Right atrium auricular region (tissue), 2 donors: Measurements from ENCODE around the gene PHKA2. TPM values are rescaled to one million over a fixed set of nuclear protein-coding genes. Genes with fewer than 3 reads are reported as not detected.
A peak's percentile ranks its signal among the peaks of the same experiment; 100 is the strongest.

Experiments
- DNase-seq: peaks from one replicate; pipeline ENCODE4 v3.0.0-alpha.2; 2019; ENCODE audit warnings: low spot score
- H3K27ac ChIP-seq, 2 donors: fragments of 200-600 bp; sonication (generic); 1 replicate in 1 of 2; 2 replicates in 1 of 2; pipeline ENCODE4 v1.5.1; 2016 to 2019
- H3K27me3 ChIP-seq, 2 donors: fragments of 200-600 bp; sonication (generic); one replicate each; pipeline versions ENCODE4 v1.5.1 to v1.6.0; 2017 to 2019
- H3K36me3 ChIP-seq: fragments of 200-600 bp; sonication (generic); one replicate; pipeline ENCODE4 v1.5.1; 2016
- H3K4me1 ChIP-seq, 2 donors: fragments of 200-600 bp; sonication (generic); one replicate each; pipeline versions ENCODE4 v1.5.1 to v1.6.0; 2017 to 2019
- H3K4me3 ChIP-seq, 2 donors: fragments of 200-600 bp; sonication (generic); 1 replicate in 1 of 2; 2 replicates in 1 of 2; pipeline ENCODE4 v1.5.1; 2017 to 2019; ENCODE audit warnings: mild to moderate bottlenecking in 1 of 2, moderate library complexity in 1 of 2
- H3K9me3 ChIP-seq, 2 donors: fragments of 200-600 bp; sonication (generic); one replicate each; pipeline ENCODE4 v1.5.1; 2019
- CTCF ChIP-seq, 2 donors: fragments of 200-600 bp; sonication (generic); IDR thresholded peaks; one replicate each; pipeline ENCODE4 v1.5.1; 2019; ENCODE audit warnings: antibody characterized with exemption in 2 of 2
- total RNA-seq, 2 donors: library from RNA; depleted of rRNA; stranded (reverse); fragments of >200 nt; gene quantifications; one replicate each; pipeline ENCODE4 v1.1.0, GENCODE V29; 2016

The PHKA2 gene
- total RNA-seq, 2 donors from 2014 or later: 13.5 to 28.7 TPM

GRCh38 chrX:18886005-18886343 lies 97.9 kb downstream of the PHKA2 start:
- Histone ChIP-seq H3K4me3 (peak overlapping the region; percentile 15 to 37), H3K4me1 (peaks cover 0 to 35% of the 10 kb centered on the region in 2 donors), H3K27me3 (no peaks in the 10 kb centered on the region), H3K27ac (peak overlapping the region; percentile 80 to 94), H3K9me3 (no peaks in the 10 kb centered on the region), H3K36me3 (no peaks in the 10 kb centered on the region)
- no peak for DNase-seq
- no peak for TF ChIP-seq CTCF (IDR thresholded peaks at IDR 0.05)

GRCh38 chrX:18885328-18886004 lies 98.4 kb downstream of the PHKA2 start:
- no peak for TF ChIP-seq CTCF (IDR thresholded peaks at IDR 0.05)
- Histone ChIP-seq H3K4me1 (peaks cover 0 to 35% of the 10 kb centered on the region in 2 donors), H3K36me3 (no peaks in the 10 kb centered on the region), H3K27ac (peak overlapping the region; percentile 80 to 94), H3K27me3 (no peaks in the 10 kb centered on the region), H3K4me3 (peak overlapping the region; percentile 15 to 37), H3K9me3 (no peaks in the 10 kb centered on the region)
- no peak for DNase-seq

- Histone ChIP-seq H3K9me3 (no peaks in the 10 kb centered on the region), H3K36me3 (no peaks in the 10 kb centered on the region), H3K27ac (peak overlapping the region; percentile 80 to 94), H3K4me3 (no peak overlapping the region), H3K4me1 (peaks cover 0 to 35% of the 10 kb centered on the region in 2 donors), H3K27me3 (no peaks in the 10 kb centered on the region)
- DNase-seq: no peak
- no peak for TF ChIP-seq CTCF (IDR thresholded peaks at IDR 0.05)
These were observed 99.0 kb downstream of the PHKA2 start for GRCh38 chrX:18884916-18885315.

- Histone ChIP-seq H3K4me3 (no peak overlapping the region), H3K27ac (peak overlapping the region; percentile 80 to 94), H3K9me3 (no peaks in the 10 kb centered on the region), H3K36me3 (no peaks in the 10 kb centered on the region), H3K4me1 (peaks cover 0 to 35% of the 10 kb centered on the region in 2 donors), H3K27me3 (no peaks in the 10 kb centered on the region)
- DNase-seq: no peak
- TF ChIP-seq CTCF (IDR thresholded peaks at IDR 0.05): no peak
These were observed 99.8 kb downstream of the PHKA2 start for GRCh38 chrX:18883961-18884765.

GRCh38 chrX:18883234-18883960 lies 100.5 kb downstream of the PHKA2 start:
- no peak for TF ChIP-seq CTCF (IDR thresholded peaks at IDR 0.05)
- H3K9me3 ChIP-seq: no peaks in the 10 kb centered on the region
- H3K27ac ChIP-seq: peak overlapping the region; percentile 80 to 94
- no peaks in the 10 kb centered on the region for H3K36me3 ChIP-seq
- H3K4me1 ChIP-seq: peaks cover 0 to 35% of the 10 kb centered on the region in 2 donors
- no peaks in the 10 kb centered on the region for H3K27me3 ChIP-seq
- H3K4me3 ChIP-seq: no peak overlapping the region
- DNase-seq: no peak
